Stimulated activated CD4-positive, alpha-beta T cell treated with anti-CD3 and anti-CD28 coated beads, Interleukin-2, amount 100 ng/mL, for 48 hours (primary cell): Measurements from ENCODE around the gene RREB1.
A peak's percentile ranks its signal among the peaks of the same experiment; 100 is the strongest.

Experiments
- DNase-seq, 2 donors: peaks; one replicate each; pipeline ENCODE4 v3.0.0-alpha.2; 2020

RREB1 gene

DNA sequence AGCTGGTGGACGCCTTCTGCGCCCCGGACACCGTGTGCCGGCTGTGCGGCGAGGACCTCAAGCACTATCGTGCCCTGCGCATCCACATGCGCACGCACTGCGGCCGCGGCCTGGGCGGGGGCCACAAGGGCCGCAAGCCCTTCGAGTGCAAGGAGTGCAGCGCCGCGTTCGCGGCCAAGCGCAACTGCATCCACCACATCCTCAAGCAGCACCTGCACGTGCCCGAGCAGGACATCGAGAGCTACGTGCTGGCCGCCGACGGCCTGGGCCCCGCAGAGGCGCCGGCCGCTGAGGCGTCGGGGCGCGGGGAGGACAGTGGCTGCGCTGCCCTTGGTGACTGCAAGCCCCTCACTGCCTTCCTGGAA, 122.5 kb downstream of the RREB1 start:
- DNase-seq: no peak

DNA sequence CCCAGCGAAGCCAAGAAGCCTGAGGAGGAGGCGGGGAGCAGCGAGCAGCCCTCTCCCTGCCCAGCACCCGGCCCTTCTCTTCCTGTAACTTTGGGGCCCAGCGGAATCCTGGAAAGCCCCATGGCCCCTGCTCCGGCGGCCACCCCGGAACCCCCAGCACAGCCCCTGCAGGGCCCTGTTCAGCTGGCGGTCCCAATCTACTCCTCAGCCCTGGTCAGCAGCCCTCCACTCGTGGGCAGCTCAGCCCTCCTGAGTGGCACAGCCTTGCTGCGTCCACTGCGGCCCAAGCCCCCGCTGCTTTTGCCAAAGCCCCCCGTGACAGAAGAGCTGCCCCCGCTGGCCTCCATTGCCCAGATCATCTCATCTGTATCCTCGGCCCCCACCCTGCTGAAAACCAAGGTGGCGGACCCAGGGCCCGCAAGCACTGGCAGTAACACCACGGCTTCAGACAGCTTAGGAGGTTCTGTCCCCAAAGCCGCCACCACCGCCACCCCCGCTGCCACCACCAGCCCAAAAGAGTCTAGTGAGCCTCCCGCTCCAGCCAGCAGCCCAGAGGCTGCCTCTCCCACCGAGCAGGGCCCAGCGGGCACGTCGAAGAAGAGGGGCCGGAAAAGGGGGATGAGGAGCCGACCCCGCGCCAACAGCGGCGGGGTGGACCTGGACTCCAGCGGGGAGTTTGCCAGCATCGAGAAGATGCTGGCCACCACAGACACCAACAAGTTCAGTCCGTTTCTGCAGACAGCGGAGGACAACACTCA, 123.4 kb downstream of the RREB1 start:
- no peak for DNase-seq

DNA sequence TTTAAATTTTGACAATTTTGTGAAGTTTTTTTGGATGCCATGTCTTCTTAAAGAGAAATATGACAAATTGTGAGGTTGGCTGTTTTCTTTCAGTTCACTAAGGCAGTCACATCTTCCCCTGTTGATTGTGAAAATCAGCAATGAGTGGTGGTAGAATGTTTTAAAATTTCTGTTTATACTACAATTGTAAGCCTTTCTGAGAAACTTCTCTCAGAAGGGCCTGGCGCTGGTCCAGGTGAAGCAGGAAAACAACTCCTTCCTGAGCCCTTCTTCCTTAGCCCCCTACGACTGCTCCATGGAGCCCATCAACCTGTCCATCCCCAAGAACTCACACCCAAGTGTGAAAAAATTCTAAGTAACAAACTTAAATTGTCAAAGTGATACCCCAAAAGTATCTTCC, 124.6 kb downstream of the RREB1 start:
- no peak for DNase-seq

DNA sequence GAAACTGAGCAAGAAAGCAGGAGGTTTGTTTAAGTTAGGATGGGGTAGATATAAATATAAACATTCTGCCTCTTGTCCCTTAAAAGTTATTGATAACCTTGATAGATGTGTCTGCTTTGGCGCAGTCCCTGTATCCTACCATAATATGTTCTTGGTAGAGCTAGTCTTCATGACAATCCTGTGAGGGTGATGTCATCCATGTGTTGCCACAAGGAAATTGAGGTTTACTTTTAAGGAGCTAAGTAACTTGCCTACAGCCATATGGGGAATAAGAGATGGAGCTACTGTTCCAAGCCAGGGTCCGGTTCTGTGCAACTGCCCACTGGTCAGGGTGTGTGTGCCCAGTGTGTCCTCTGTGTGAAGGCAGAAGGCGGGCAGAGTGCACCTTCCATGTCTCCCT, 126.8 kb downstream of the RREB1 start:
- no peak for DNase-seq

DNA sequence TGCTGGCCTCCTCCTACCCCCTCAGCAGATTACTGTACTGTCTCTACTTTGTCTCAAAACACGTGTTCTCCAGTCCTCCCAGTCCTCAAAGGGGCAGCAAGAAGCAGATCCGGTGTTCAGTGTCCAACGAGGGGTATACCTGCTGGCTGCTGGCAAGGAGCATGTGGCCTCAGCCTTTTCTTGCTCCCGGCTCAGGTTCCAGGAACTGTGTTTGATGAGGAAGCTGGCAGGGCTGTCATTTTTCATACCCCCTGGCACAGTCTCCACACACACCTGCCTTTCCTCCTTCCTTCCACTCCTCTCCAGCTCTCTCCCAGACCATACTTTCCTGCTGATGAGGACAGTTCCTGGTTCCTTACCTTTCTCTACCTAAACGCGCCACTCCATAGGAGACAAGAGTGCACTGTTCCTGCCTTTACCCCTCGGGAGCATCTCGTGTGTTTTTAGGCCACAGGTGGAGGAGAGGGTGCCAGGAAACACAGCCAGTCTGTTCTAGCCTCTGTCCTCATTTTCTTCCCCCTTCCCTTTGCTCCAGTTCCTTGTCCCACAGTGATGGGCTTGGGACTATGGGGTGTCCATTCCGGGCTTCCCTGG, 128.0 kb downstream of the RREB1 start:
- no peak for DNase-seq

DNA sequence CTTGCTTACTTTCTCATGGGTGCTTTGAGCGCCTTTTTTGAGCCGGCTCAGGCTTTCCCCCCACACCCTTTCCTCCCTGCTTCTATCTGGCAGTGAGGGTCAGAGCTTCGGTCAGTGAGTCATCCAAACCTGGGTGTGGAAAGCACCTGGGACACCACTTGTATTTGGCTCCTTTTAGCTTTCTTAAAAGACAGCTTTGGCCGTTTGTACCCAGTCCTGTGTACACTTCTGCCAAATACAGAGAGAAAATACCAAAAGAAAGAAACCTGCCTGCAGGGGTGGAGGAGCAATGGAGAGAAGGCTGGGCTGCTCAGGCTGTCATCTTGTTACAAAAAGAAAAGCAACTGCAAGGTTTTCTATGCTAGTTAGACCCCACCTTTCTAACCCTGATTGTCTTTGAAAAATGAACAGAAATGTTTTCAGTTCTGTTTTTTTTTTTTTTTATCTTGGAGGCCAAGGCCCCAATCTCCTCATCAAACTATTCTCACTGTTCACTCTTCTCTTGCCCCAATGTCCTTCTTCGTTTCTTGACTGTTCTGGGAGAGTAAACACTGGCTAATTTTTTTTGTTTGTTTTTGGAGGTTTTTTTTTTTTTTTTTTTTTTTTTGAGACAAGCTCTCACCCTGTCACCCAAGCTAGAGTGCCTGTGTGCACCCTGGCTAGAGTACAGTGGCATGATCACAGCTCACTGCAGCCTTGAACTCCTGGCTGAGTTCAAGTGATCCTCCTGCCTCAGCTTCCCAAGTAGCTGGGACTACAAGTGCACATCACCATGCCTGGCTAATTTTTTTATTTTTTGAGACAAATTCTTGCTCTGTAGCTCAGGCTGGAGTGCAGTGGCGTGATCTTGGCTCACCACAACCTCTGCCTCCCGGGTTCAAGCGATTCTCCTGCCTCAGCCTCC, 128.8 kb downstream of the RREB1 start:
- DNase-seq: no peak

DNA sequence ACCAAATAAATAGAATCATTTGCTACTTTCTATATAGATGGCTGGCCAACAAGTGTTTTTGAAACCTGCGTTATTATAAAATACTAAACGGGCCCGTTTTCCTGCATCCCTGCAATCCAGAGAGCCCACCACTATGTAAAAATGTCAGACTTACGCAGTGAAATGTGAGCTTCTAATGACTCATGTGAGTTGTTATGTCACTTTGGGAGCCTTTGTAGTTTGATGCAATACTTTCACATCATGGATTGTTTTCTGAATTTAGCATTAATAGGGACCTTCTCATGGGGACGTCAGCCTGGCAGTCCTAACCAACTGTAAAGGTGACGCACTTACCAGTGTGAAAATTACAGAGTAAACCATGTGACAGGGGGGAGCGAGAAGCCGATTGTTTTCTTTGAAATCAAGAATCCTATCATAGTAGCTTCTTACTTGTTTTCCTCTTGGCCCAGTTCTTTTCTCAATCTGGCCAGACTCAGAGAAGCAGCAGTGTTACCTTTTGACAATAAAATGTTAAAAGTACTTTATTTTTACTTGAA, 130.0 kb downstream of the RREB1 start:
- DNase-seq: no peak

DNA sequence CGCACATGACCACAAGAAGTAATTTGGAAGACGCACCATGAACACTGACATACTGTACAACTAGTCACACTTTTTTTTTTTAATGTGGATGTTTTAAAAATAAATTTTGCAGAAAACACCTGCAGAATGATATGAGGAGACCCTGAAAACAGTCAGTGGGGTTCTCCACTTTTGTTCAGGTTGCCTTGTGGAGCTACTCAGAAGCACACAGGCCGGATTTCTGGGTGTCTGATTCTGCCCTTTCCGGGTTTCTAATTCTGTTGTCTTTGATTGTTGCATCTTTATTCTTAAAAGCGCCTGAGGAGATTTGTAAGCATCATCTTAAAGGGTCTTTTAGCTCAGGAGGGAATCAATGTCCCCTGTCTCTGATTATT, 130.8 kb downstream of the RREB1 start:
- no peak for DNase-seq

DNA sequence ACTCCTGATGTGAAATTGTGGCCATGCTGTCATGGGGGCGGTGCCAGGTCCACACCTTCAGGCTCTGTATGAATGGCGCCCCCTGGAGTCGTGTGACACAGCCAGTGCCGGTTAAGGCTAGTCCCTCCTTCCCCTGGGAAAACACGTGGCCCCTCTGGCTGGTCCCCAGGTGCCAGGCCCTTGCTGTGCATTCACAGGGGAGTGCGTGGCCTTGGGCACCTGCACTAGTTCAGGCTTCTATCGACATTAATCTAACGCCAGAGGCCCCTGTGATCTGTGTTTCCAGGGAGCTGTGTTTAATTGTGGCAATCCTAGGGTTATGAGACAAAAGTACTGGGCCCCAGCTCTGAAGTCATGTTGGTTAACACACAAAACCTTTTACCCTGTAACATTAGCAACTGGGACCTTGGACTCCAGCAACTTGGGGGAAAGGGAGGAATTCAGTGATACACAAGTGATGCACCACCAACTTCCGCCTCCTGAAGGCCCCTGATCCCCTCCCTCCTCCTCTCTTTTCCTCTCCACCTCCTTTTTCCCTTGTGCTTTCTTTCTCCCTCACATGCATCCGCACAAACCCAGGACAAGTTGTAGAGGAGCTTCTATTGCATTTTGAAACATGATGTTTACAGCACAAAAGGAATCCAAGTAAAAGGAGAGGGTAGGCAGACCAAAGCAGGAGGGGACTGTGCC, 131.3 kb downstream of the RREB1 start:
- DNase-seq: peak; percentile 57 to 75

DNA sequence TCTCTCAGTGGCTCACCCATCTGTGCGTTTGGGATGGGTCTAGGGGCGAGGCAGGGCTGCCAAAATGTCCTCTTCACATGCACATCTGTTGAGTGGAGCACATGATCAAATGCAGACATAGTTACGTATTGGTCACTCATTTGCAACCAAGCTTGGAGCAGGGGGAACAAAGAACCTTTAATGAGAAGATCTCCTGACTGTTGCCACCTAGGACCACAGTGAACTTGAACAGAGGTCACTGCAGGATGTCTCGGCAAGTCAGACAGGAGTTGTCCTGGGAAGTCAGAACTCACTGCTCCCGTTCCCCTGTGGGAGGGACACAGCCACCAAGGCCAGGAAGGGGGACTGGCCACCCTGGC, 131.8 kb downstream of the RREB1 start:
- DNase-seq: no peak

DNA sequence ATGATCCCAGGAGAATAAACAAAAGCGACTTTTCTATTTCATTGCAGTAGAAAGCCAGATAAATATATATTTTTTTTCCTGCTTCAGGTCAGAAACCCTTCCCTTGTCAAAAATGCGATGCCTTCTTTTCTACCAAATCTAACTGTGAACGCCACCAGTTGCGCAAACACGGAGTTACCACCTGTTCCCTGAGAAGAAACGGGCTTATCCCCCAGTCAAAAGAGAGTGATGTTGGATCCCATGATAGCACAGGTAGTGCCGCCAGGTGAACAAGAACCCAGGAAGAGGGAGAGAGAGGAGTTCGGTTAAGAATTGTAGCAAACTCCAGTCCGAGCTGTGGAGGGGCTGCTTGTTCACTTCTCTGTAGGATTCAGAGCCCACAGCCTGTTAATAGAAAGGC, 132.6 kb downstream of the RREB1 start:
- no peak for DNase-seq

DNA sequence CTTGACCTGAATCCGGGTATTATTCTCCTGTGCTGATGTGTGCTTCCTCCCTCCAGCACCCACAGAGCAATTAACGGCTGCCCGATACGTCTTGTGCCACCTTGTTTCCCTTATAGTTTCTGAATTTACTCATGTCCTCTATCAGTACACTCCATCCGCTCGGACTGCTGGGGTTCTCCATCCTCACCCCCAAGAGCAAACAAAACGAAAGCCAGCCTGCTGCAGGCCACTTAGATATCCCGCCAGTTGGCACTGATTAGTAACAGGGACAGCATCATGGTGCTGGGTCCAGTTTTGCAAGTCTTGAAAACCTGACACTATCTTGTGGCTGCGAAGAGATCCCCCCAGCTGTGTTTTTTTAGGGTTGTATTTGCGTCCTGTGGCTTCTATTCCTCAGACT, 133.4 kb downstream of the RREB1 start:
- no peak for DNase-seq

DNA sequence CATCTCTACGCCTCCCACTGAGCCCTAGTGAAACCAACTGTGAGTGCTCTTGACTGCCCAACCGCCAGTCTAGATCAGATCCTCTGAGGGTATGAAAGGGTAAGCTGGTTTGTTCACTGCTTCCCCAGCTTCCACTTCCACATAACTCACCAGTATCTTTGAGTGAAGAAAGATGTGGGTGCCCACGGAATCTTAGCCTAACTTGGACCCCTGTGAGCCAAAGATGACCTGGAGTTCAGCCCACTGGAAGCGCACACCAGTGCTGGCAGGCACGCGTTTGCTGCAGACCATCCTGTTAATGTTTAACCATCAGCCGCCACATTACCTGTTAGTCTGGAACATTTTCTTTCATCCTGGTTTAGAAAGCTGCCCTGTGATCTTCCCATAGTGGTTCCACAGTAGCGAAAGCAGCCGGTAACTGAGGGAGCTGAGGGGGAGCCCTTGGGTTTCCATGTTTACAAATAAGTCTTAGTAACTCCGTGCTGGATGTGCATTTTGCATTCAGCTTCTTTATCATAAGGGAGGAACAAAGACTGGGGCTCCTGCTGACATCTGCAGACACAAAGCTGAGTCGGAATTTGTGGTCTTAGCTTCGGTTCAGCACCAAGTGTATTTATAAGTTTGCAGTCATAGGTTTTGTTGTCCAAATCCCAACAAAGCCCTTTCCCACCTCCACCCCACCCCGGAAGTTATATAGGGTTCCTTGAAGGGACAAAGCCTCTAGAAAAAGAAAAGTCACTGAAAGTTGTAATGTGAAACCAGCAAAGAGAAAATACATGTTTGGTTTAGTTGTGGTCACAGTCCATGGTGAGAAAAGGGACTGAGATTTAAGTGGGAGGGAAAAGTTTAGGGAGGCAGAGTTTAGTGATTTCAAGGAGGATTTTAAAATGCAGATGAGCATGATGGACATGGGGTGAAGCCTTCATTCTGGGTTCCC, 134.2 kb downstream of the RREB1 start:
- DNase-seq: no peak

DNA sequence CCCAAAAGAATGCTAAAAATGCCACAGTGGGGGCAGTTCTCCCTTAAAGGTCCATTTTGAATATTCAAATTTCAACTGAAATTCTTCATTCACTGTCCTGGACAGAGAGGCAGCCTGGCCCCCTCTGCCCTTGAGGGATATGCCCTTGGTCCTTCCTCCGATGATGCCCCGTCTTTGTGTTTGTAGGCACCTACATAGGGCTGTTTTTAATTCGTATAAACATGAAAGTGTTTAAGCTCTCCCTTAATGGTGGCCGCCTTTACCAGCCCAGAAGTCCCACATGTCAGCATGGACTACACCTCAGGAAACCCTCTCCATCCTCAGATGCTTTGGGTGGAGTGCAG, 135.0 kb downstream of the RREB1 start:
- no peak for DNase-seq

DNA sequence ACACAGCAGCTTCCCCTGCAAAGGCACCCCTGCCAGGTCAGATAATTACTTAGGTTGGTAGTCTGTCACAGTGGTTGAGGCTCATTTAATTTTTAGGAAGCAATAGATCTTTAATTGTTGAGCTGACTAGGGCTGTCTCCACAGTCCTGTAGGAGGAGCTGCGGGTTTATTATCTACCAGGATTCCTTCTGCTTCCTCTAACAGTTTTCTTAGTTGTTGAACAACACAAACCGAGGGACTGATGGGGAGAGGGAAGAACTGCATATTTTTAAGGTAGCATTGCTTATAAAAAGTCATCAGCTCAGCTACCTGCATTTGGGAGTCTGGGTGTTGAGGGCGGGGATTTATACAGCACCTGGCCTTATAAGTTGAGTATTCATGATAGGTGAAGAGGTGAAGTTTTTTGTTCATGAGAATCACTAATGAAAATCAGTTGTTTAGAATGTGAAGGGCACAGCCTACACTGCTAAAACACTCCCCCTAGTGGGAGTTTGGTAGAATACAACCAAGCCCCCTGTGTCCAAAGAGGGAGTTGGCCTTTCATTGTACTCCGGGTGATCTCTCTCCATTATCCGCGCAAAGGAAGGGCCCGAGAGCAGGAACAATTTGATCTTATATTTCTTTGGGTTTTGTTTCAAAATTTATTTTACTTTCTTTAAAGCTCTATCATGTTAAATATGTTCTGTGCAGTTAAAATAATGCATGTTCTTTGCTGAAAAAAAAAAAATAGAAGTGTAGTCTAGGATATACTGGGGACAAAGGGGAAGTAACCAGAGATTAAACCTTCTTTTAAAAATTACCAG, 135.6 kb downstream of the RREB1 start:
- DNase-seq: peak; percentile 15 to 39

DNA sequence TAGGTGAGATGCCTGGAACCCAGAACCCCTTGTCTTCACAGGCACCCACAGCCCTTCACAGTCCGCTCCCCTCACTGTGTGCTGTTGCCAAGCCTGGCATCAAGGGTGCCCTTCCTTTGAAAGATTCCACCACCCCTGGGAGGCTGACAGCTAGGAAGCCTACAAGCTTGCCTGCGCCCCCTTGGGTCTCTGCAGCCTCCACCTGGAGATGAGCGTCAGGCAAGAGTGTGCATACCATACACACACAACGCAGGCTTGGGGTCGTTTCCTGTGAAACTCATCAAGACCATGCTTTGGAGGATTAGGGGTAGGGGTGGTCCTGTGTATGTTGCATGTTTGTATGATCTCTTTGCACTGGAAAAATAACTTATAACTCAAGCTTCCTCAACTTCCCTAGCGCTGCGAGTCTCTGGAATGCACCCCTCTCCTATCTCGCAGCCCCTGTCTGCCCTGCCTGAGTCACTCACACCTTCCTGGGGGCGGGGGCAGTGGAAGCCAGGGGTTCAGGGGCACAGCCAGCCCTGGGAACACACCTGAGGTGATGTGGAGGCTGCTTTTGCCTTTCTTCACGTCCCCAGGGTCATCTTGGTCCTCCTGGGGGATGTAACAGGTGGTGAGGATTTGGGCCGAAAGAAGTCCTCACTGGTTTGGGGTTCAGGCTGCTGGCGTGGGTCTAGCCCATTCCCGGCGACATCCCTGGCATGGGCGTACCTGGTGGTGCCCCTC, 138.1 kb downstream of the RREB1 start:
- no peak for DNase-seq

DNA sequence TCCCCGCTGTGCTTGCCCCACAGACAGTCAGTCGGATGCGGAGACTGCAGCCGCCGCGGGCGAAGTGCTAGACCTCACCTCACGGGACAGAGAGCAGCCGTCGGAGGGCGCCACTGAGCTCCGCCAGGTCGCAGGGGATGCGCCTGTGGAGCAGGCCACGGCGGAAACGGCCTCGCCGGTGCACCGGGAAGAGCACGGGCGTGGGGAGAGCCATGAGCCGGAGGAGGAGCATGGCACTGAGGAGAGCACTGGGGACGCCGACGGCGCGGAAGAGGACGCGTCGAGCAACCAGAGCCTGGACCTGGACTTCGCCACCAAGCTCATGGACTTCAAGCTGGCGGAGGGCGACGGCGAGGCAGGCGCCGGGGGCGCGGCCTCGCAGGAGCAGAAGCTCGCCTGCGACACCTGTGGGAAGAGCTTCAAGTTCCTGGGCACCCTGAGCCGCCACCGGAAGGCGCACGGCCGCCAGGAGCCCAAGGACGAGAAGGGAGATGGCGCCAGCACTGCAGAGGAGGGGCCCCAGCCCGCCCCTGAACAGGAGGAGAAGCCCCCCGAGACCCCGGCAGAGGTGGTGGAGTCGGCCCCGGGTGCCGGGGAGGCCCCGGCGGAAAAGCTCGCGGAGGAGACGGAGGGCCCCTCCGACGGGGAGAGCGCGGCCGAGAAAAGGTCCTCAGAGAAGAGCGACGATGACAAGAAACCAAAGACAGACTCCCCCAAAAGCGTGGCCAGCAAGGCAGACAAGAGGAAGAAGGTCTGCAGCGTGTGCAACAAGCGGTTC, 138.8 kb downstream of the RREB1 start:
- no peak for DNase-seq

DNA sequence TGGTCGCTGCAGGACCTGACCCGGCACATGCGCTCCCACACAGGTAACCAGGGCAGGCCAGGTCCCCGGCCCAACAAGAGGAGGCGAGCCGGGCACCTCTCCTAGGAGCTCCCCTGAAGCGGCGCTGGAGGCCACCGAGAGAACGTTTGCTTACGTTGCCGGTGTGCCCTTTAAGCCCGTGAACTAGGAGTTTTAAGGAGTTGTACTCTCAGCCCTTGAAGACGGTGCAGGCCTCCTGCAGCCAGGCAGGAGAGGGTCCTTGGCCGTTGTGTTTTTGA, 139.4 kb downstream of the RREB1 start:
- no peak for DNase-seq

DNA sequence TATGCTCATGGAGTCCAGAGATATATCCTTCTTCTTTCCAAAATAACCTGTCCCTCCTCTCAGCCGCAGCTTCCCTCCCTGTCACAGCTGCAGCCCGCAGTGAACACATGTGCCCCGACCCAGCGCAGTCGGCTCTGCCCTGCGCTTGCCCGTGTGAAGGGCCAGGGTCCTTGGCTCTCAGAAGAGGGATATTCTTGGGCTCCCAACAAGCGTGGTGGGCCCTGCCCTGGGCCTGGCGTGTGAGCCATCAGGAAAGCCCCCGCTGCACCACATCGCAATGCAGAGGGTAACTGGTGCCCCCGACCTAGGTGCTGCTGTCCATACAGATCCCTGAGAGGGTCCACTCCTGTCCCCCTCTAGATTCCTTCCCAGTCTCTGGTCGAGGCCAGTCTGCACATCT, 140.1 kb downstream of the RREB1 start:
- no peak for DNase-seq

DNA sequence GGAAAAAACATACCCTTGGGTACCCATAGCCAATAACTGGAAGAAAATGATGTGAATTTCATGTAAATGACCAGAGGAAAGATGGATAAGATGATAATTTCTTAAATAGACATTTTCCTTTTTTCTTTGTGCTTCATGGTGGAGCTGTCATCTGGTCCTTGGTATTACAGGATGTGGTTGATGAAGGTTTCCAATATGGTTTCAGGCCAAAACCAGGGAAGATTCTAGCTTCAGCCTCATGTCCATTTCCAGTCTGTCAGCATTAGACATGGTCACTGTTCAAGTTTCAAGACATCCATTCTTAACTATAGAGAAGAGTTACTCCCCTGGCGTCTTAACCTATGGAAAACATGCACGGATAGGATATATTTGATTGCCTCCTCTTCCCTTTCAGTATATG, 141.6 kb downstream of the RREB1 start:
- DNase-seq: no peak
